Parathyroid adenoma (tissue), 2 donors: ENCODE data around the gene FAM177B.

Experiments
- H2AFZ ChIP-seq: fragments of 300-600 bp; sonication (generic); one replicate; pipeline ENCODE4 v1.7.0; 2017; ENCODE audit warnings: antibody characterized with exemption, mild to moderate bottlenecking
- H3K27ac ChIP-seq: fragments of 300-600 bp; sonication (generic); one replicate; pipeline ENCODE4 v1.7.0; 2017
- H3K27me3 ChIP-seq: fragments of 300-600 bp; sonication (generic); one replicate; pipeline ENCODE4 v1.7.0; 2017; ENCODE audit warnings: low read length; ENCODE audit not compliant: control insufficient read depth, insufficient read depth
- H3K36me3 ChIP-seq: fragments of 300-600 bp; sonication (generic); one replicate; pipeline ENCODE4 v1.7.0; 2017; ENCODE audit warnings: low read length; ENCODE audit not compliant: control insufficient read depth, insufficient read depth
- H3K4me1 ChIP-seq: fragments of 300-600 bp; sonication (generic); one replicate; pipeline ENCODE4 v1.7.0; 2017; ENCODE audit warnings: control low read depth
- H3K4me2 ChIP-seq: fragments of 300-600 bp; sonication (generic); one replicate; pipeline ENCODE4 v1.7.0; 2017; ENCODE audit warnings: low read length
- H3K4me3 ChIP-seq: fragments of 300-600 bp; sonication (generic); one replicate; pipeline ENCODE4 v1.7.0; 2017; ENCODE audit warnings: low read depth, low read length
- H3K79me2 ChIP-seq: fragments of 300-600 bp; sonication (generic); one replicate; pipeline ENCODE4 v1.7.0; 2017; ENCODE audit warnings: control low read depth
- H3K9ac ChIP-seq: fragments of 300-600 bp; sonication (generic); one replicate; pipeline ENCODE4 v1.7.0; 2017; ENCODE audit warnings: mild to moderate bottlenecking
- H3K9me3 ChIP-seq: fragments of 300-600 bp; sonication (generic); one replicate; pipeline ENCODE4 v1.7.0; 2017; ENCODE audit warnings: low read length; ENCODE audit not compliant: control insufficient read depth
- TF ChIP-seq, protein P1 (sequence below): fragments of 300-600 bp; sonication (generic); IDR thresholded peaks from one replicate; pipeline ENCODE4 v1.7.0; 2017; ENCODE audit warnings: antibody characterized with exemption, mild to moderate bottlenecking
- donor health status: primary hyperparathyroidism.

FAM177B gene

DNA sequence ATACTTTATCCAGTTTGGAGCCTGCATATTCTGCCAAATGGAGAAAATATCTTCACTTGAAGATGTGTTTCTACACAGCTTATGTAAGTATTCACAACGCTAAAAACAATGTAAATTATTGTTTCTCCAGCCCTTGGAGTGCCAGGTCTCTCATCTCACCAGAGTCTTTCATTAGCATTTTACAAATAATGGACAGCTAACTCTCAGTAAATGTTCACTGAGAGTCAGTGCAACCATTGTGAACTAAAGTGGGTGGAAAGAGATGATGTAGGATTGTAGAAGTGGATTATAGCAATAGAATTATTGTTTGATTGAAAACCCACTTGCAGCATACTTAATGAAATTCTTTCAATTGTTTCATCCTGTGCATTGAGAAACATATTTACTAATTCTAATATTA is 8.3 kb upstream of the FAM177B start:
- H3K9me3 ChIP-seq: no peaks in the 10 kb centered on the region
- no peak overlapping the region for H2AFZ ChIP-seq
- no peak overlapping the region for H3K27ac ChIP-seq
- no peak overlapping the region for H3K4me2 ChIP-seq
- no peaks in the 10 kb centered on the region for H3K79me2 ChIP-seq
- H3K27me3 ChIP-seq: no peaks in the 10 kb centered on the region
- no peaks in the 10 kb centered on the region for H3K36me3 ChIP-seq
- H3K9ac ChIP-seq: no peak overlapping the region
- TF ChIP-seq, protein P1, sequence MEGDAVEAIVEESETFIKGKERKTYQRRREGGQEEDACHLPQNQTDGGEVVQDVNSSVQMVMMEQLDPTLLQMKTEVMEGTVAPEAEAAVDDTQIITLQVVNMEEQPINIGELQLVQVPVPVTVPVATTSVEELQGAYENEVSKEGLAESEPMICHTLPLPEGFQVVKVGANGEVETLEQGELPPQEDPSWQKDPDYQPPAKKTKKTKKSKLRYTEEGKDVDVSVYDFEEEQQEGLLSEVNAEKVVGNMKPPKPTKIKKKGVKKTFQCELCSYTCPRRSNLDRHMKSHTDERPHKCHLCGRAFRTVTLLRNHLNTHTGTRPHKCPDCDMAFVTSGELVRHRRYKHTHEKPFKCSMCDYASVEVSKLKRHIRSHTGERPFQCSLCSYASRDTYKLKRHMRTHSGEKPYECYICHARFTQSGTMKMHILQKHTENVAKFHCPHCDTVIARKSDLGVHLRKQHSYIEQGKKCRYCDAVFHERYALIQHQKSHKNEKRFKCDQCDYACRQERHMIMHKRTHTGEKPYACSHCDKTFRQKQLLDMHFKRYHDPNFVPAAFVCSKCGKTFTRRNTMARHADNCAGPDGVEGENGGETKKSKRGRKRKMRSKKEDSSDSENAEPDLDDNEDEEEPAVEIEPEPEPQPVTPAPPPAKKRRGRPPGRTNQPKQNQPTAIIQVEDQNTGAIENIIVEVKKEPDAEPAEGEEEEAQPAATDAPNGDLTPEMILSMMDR: no peak
- no peaks in the 10 kb centered on the region for H3K4me1 ChIP-seq
- no peak overlapping the region for H3K4me3 ChIP-seq

DNA sequence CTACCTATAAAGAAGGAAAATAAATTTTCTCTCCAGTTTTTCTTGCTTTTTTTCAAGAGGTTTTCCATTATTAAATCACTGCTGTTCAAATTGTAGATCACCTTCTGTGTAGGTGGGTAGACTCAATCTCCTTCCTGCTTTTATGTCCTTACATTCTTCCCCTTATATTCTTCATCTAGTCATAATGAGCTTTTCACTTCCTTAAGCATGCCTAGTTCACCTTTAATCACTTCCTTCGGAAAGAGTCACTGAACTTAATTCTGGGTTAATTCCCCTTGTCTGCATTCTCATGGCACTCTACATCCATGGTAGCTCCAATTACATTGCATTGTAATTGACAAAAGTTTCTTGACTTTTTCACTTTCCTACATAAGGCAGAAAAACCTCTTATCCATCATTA is 6.1 kb upstream of the FAM177B start:
- Histone ChIP-seq H3K4me3 (no peak overlapping the region), H3K4me1 (no peaks in the 10 kb centered on the region), H2AFZ (no peak overlapping the region), H3K27ac (no peak overlapping the region), H3K27me3 (no peaks in the 10 kb centered on the region), H3K79me2 (no peaks in the 10 kb centered on the region), H3K9ac (no peak overlapping the region), H3K4me2 (no peak overlapping the region), H3K9me3 (no peaks in the 10 kb centered on the region), H3K36me3 (no peaks in the 10 kb centered on the region)
- TF ChIP-seq, protein P1: no peak

DNA sequence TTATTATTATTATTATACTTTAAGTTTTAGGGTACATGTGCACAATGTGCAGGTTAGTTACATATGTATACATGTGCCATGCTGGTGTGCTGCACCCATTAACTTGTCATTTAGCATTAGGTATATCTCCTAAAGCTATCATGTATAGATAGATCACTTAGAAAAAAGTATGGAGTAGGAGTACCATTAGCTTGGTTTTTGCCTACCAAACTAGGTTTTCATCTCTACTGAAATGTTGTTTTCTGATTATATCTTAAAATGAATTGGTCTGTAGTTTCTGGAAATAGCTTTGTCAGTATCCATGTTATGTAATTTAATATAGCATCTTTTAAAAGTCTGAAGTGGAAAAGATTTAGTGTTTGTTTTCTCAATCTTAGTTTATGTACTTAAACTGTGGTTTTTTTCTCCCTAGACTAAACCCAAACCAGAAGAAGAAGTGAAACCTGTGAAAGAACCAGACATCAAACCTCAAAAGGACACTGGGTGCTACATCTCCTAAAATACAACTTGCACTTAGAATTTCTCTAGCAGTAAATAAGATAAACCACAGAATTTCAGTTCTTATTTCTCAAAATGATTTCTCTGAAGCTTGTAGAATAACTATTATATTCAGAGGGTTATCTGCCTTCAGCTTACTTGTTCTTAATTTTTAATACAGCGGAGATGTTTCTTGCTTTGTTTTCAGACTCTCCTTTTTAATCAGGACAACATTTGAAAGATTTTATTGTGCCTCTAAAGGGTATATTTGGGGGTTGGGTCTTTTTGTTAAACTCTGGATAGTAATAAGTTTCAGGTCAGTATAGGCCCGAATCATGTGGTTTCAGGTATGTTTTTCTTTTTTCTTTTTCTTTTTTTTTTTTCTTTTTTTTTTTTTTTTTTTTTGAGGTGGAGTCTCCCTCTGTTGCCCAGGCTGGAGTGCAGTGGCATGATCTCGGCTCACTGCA is 4.5 kb upstream of the FAM177B start:
- no peaks in the 10 kb centered on the region for H3K9me3 ChIP-seq
- no peaks in the 10 kb centered on the region for H3K4me1 ChIP-seq
- H3K9ac ChIP-seq: no peak overlapping the region
- no peak overlapping the region for H2AFZ ChIP-seq
- H3K4me3 ChIP-seq: no peak overlapping the region
- H3K4me2 ChIP-seq: no peak overlapping the region
- TF ChIP-seq, protein P1: no peak
- no peaks in the 10 kb centered on the region for H3K36me3 ChIP-seq
- H3K27me3 ChIP-seq: no peaks in the 10 kb centered on the region
- no peak overlapping the region for H3K27ac ChIP-seq
- H3K79me2 ChIP-seq: no peaks in the 10 kb centered on the region

DNA sequence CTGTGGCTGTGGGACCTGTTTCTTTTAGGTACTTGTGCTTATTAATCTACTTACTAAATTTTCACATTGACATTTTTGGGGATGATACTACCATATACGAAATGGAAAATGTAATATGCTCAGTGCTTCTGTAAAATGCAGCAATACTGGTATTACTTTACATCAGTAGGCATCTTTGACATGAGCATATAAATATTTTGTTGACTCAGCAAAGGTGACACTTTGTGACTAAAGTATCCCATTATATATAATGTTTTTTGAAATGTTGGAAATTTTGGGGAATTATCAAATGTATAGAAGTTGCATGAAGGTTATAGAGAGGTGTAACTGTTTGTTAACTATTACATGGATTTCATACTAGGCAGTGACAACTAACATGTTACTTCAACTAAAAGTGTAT is 2.3 kb upstream of the FAM177B start:
- H3K36me3 ChIP-seq: no peaks in the 10 kb centered on the region
- H3K27ac ChIP-seq: no peak overlapping the region
- TF ChIP-seq, protein P1: no peak
- H3K4me2 ChIP-seq: no peak overlapping the region
- no peak overlapping the region for H3K9ac ChIP-seq
- no peaks in the 10 kb centered on the region for H3K9me3 ChIP-seq
- no peaks in the 10 kb centered on the region for H3K4me1 ChIP-seq
- H2AFZ ChIP-seq: no peak overlapping the region
- no peaks in the 10 kb centered on the region for H3K79me2 ChIP-seq
- no peak overlapping the region for H3K4me3 ChIP-seq
- H3K27me3 ChIP-seq: no peaks in the 10 kb centered on the region

DNA sequence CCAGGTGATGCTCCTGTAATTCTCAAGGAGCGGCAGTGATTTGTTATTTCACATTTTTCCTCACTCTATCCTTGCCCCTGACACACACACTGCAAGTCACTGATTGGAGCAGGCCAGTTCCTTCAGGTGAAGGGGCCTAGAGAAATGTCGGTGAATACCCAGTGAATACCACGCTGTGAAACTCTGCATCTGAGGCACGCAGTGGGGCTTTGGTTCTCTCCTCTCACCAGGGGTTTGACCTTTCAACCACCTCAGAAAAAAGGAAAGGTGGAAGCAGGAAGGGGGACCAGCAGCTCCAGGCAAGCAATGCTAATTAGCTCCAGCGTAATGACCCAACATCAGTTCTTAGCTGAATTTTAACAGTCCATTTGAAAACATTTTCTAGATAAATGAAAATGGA is 532 bp upstream of the FAM177B start:
- H3K9ac ChIP-seq: no peak overlapping the region

More for the DNA sequence above, 532 bp upstream of the FAM177B start:
- Histone ChIP-seq H3K27me3 (no peaks in the 10 kb centered on the region), H3K79me2 (no peaks in the 10 kb centered on the region), H3K4me1 (no peaks in the 10 kb centered on the region), H3K27ac (no peak overlapping the region), H3K36me3 (no peaks in the 10 kb centered on the region), H3K4me2 (no peak overlapping the region), H3K4me3 (no peak overlapping the region), H2AFZ (no peak overlapping the region), H3K9me3 (no peaks in the 10 kb centered on the region)
- TF ChIP-seq, protein P1: no peak
